Stimulated activated CD8-positive, alpha-beta memory T cell treated with anti-CD3 and anti-CD28 coated beads, Interleukin-12 subunit alpha, Interleukin-12 subunit beta, amount 100 ng/mL, for 4 hours (primary cell): ENCODE data around the gene LRRC4C.

Source experiments
- DNase-seq: peaks from one replicate; pipeline ENCODE4 v3.0.0-alpha.2; 2020; ENCODE audit warnings: low read depth

Gene LRRC4C

GRCh38 chr11:41459465-41460401 lies at the start of gene LRRC4C:
TSS of gene LRRC4C (minus strand) at chr11:41459652.
- no peak for DNase-seq

GRCh38 chr11:41508121-41508520 lies 48.7 kb upstream of the LRRC4C start:
- DNase-seq: no peak

- DNase-seq: no peak
These were observed 40.0 kb upstream of the LRRC4C start for GRCh38 chr11:41499429-41499828.

GRCh38 chr11:41498726-41499125 lies 39.3 kb upstream of the LRRC4C start:
- DNase-seq: no peak

- no peak for DNase-seq
These were observed 38.5 kb upstream of the LRRC4C start for GRCh38 chr11:41497974-41498373.

GRCh38 chr11:41494716-41495115 lies 35.3 kb upstream of the LRRC4C start:
- DNase-seq: no peak

- DNase-seq: no peak
These were observed 27.0 kb upstream of the LRRC4C start for GRCh38 chr11:41486424-41486823.

GRCh38 chr11:41483956-41484355 lies 24.5 kb upstream of the LRRC4C start:
- no peak for DNase-seq

GRCh38 chr11:41479179-41479578 lies 19.7 kb upstream of the LRRC4C start:
- DNase-seq: no peak

- no peak for DNase-seq
These were observed 1.7 kb upstream of the LRRC4C start for GRCh38 chr11:41461057-41461681.

GRCh38 chr11:41458641-41459040 lies 811 bp downstream of the LRRC4C start:
- no peak for DNase-seq

GRCh38 chr11:41458154-41458553 lies 1.3 kb downstream of the LRRC4C start:
- DNase-seq: no peak

- DNase-seq: no peak
These were observed 2.0 kb downstream of the LRRC4C start for GRCh38 chr11:41457216-41458014.

GRCh38 chr11:41456269-41456668 lies 3.2 kb downstream of the LRRC4C start:
- DNase-seq: no peak

GRCh38 chr11:41451011-41451410 lies 8.4 kb downstream of the LRRC4C start:
- DNase-seq: no peak

GRCh38 chr11:41449483-41450050 lies 9.9 kb downstream of the LRRC4C start:
- no peak for DNase-seq

GRCh38 chr11:41446566-41446965 lies 12.9 kb downstream of the LRRC4C start:
- DNase-seq: no peak

GRCh38 chr11:41446107-41446506 lies 13.3 kb downstream of the LRRC4C start:
- no peak for DNase-seq

- no peak for DNase-seq
These were observed 22.4 kb downstream of the LRRC4C start for GRCh38 chr11:41437006-41437490.

- DNase-seq: no peak
These were observed 23.9 kb downstream of the LRRC4C start for GRCh38 chr11:41435531-41435930.

- no peak for DNase-seq
These were observed 27.7 kb downstream of the LRRC4C start for GRCh38 chr11:41431784-41432183.

GRCh38 chr11:41419901-41420300 lies 39.6 kb downstream of the LRRC4C start:
- DNase-seq: no peak
